Measurements from ENCODE around the gene CCDC7.

DNA sequence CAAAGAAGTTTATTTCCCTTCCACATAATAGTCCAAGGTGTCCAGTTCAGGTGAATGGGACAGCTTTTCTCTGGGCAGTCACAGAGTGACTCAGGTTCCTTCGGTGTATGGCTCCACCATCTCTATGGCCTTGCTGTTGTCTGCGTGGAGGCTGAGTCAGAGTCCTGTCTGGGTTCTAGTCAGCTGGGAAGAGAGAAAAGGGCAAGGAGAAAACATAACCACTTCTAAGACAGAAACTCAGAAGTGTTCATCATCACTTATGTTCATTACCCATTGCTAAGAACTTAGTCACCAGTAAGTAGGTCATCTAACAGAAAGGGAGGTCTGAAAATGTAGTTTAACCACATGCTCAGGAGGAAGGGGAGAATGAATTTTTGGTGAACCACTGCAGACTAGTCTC, 32.4 kb upstream of the CCDC7 start:
- TF ChIP-seq EZH2phosphoT487 (IDR thresholded peaks at IDR 0.05; ENCODE audit: low read depth, severe bottlenecking, unreplicated experiment): no peak
- TF ChIP-seq, protein P1, sequence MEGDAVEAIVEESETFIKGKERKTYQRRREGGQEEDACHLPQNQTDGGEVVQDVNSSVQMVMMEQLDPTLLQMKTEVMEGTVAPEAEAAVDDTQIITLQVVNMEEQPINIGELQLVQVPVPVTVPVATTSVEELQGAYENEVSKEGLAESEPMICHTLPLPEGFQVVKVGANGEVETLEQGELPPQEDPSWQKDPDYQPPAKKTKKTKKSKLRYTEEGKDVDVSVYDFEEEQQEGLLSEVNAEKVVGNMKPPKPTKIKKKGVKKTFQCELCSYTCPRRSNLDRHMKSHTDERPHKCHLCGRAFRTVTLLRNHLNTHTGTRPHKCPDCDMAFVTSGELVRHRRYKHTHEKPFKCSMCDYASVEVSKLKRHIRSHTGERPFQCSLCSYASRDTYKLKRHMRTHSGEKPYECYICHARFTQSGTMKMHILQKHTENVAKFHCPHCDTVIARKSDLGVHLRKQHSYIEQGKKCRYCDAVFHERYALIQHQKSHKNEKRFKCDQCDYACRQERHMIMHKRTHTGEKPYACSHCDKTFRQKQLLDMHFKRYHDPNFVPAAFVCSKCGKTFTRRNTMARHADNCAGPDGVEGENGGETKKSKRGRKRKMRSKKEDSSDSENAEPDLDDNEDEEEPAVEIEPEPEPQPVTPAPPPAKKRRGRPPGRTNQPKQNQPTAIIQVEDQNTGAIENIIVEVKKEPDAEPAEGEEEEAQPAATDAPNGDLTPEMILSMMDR (IDR thresholded peaks at IDR 0.05; ENCODE audit: poor library complexity): no peak
- TF ChIP-seq EZH2 (IDR thresholded peaks at IDR 0.05; ENCODE audit: borderline replicate concordance): no peak
